Measurements from ENCODE around the gene DNAJC11.

The DNAJC11 gene

DNA sequence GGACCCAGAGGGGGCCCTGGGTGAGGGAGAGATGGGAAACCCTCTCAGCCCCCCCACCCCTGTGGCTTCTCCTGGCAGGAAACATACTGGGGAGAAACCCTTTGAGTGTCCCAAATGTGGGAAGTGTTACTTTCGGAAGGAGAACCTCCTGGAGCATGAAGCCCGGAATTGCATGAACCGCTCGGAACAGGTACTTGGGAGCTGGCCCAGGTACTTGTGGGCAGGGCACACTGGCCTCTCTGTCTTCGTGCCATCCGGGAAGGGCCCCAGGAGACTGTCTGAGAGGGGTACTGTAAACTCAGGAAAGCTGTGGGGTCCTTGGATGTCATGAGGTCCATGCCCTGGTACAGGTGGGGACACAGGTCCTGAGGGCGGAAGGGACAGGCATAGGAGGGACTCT is 115.8 kb downstream of the DNAJC11 start:
- no peak for DNase-seq
- no peaks in the 10 kb centered on the region for H3K9me3 ChIP-seq (ENCODE audit: control insufficient read depth, low read length)
- H3K4me3 ChIP-seq (ENCODE audit: insufficient read depth, low read depth, low read length, poor library complexity, severe bottlenecking), result no peak overlapping the region
- no peak overlapping the region for H3K27ac ChIP-seq (ENCODE audit: insufficient read depth, low read length, poor library complexity, severe bottlenecking)
- H3K36me3 ChIP-seq (ENCODE audit: control insufficient read depth, insufficient read depth, low read length), result peaks cover 27% of the 10 kb centered on the region
- H3K4me1 ChIP-seq (ENCODE audit: control insufficient read depth, insufficient read depth, low read length, poor library complexity, severe bottlenecking), result peaks cover 10% of the 10 kb centered on the region
- H3K27me3 ChIP-seq (replicated peaks; ENCODE audit: control insufficient read depth, insufficient read depth, low read length, poor library complexity, severe bottlenecking), result no peaks in the 10 kb centered on the region

DNA sequence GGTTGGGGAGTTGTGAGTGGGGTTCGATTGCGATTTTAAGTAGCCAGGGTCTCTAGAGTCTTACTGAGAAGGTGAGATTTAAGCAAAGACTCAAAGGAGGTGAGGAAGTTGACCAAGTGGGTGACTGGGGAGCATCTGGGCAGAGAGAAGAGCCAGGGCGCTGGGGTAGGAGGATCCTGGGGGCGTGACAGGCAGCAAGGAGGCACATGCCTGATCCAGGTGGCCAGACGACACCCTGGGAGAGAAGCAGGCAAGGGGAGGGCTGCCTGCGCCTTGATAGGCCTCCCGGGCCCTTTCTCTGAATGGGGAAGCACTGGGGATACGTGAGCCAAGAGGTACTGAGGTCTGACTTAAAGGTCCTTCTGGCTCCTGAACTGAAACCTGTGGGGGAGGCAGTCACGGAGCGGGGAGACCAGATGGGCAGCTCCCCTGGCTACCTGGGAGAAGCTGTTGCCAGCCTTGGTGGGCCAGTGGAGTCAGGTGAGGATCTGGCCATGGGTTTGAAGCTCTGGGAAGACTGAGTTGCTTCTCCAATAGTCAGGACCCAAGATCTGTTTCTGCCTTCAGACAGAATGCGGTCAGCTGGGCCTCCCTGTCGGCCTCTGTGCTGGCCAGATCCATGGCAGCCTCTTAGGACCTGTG is 116.4 kb downstream of the DNAJC11 start:
- no peak for DNase-seq
- H3K27me3 ChIP-seq (replicated peaks; ENCODE audit: control insufficient read depth, insufficient read depth, low read length, poor library complexity, severe bottlenecking), result no peaks in the 10 kb centered on the region
- H3K4me1 ChIP-seq (ENCODE audit: control insufficient read depth, insufficient read depth, low read length, poor library complexity, severe bottlenecking), result peaks cover 15% of the 10 kb centered on the region
- H3K9me3 ChIP-seq (ENCODE audit: control insufficient read depth, low read length), result no peaks in the 10 kb centered on the region
- no peak overlapping the region for H3K4me3 ChIP-seq (ENCODE audit: insufficient read depth, low read depth, low read length, poor library complexity, severe bottlenecking)
- H3K27ac ChIP-seq (ENCODE audit: insufficient read depth, low read length, poor library complexity, severe bottlenecking), result no peak overlapping the region
- peaks cover 27% of the 10 kb centered on the region for H3K36me3 ChIP-seq (ENCODE audit: control insufficient read depth, insufficient read depth, low read length)

All from effector memory CD4-positive, alpha-beta T cell (primary cell).